ENCODE measurements around the gene ADARB2.

ADARB2 gene

DNA sequence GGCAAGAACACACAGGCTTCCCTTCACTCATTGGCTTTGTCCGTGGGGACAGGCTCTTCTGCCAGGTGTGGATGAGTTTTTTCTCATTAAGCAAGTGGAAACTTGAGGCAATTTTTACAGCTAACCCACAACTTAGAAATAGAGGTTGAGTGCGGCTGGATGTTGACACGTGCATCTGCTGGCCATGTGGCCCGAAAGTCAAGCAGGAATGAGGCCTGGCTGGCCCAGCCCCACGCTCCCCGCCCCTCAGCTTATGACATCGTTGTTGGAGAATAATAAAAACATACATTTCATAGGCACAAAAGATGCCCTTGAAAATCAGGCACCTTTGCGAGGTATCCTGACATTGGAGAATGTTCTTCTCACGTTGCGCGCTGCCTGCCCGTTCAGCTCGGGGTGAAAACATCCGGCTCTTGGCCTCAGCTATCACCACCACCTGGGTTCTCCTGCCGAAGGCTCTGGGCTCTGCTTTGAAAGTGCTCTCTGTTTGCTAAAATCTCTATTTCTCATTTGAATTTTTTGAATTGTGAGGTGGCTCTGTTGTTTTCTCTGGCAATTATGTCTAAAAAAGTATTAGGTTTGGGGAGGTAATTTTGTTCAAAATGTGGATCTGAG, 370.4 kb downstream of the ADARB2 start:
- no peak for DNase-seq (ENCODE audit: extremely low read depth, low read depth)
- TF ChIP-seq, protein P1, sequence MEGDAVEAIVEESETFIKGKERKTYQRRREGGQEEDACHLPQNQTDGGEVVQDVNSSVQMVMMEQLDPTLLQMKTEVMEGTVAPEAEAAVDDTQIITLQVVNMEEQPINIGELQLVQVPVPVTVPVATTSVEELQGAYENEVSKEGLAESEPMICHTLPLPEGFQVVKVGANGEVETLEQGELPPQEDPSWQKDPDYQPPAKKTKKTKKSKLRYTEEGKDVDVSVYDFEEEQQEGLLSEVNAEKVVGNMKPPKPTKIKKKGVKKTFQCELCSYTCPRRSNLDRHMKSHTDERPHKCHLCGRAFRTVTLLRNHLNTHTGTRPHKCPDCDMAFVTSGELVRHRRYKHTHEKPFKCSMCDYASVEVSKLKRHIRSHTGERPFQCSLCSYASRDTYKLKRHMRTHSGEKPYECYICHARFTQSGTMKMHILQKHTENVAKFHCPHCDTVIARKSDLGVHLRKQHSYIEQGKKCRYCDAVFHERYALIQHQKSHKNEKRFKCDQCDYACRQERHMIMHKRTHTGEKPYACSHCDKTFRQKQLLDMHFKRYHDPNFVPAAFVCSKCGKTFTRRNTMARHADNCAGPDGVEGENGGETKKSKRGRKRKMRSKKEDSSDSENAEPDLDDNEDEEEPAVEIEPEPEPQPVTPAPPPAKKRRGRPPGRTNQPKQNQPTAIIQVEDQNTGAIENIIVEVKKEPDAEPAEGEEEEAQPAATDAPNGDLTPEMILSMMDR (IDR thresholded peaks at IDR 0.05; ENCODE audit: low read depth, low read length), result no peak

DNA sequence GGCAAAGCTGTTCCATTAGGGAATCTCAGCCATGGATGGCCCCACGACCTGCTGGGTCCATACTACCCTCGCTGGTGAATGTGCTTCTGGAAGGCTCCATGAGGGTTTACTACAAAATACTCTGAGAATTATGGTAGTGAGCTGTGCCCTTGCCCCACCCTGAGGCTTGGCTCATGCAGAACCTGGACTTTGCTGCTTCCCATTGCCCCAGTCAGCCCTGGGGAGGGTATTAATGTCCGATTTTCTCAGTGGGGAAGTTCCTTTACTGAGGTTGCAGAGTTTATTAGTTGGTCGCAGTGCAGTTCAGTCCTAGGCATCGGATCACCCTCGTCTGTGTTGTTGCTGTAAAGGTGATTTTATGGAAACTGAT, 371.0 kb downstream of the ADARB2 start:
- TF ChIP-seq, protein P1 (IDR thresholded peaks at IDR 0.05; ENCODE audit: low read depth, low read length), result no peak
- DNase-seq (ENCODE audit: extremely low read depth, low read depth), result no peak

DNA sequence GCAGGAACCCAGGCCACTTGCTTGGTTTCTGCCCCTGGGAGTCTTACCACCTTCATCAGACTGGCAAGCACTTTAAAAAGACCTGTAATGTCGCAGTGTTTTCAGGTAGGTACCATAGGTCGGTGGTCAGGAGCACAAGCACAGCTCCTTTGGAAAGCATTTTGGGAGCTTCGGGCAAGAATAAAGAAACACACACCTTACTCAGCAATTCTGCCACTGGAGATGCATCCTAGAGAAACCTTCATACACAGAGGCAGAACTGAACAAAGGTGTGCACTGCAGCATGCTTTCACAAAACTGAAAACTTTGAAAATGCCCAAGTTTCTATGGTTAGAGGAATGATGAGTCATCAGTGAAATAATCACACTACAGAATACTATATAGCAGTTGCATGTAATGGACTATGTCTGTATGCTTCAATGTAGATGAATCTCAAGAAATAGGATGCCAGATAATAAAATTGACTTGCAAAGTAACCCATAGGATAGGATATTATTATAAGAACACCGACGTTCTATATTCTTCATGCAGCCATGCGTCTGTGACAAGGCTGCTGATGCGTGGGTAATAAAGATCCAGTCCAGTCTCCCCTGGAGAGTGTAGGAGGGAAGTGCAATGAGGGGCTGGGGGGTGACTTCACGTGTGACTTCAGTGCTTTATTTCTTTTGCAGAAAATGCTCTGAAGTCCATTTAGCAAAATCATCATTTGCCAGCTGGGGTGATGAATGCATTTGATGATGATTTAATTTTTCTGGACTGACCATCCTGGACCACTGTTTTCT, 371.6 kb downstream of the ADARB2 start:
- TF ChIP-seq, protein P1 (IDR thresholded peaks at IDR 0.05; ENCODE audit: low read depth, low read length), result no peak
- DNase-seq (ENCODE audit: extremely low read depth, low read depth), result no peak

DNA sequence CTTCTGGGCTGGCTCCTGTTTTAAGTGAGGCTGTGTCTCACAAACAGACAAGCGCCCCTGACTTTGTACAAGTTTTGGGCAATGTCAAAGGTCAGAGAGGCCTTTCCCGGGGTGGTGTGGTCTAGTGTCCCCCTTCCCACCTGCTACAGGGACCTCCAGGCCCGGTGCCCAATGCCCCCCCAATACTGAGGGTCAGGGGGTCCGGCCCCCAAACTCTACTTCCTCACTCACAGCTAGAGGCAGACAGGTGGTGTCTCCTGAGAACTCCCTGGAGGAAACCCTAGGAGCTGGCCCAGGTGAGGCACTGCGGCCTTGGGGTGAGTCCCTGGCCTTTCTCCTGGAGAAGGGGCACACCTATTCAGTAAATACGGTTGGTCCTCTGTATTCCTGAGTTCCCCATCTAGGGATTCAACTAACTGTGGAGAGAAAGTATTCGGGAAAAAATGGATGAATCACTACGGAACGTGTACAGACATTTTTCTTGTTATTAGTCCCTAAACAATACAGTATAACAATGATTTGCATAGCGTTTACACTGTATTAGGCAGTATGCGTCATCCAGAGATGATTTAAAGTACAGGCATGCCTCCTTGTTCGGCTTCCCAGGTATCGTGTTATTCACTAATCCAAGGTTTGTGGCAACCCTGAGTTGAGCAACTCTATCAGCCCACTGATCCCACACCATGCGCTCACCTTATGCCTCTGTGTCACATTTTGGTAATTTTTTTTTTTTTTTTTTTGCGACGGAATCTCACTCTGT, 373.0 kb downstream of the ADARB2 start:
- DNase-seq (ENCODE audit: extremely low read depth, low read depth), result no peak
- TF ChIP-seq, protein P1 (IDR thresholded peaks at IDR 0.05; ENCODE audit: low read depth, low read length), result no peak

DNA sequence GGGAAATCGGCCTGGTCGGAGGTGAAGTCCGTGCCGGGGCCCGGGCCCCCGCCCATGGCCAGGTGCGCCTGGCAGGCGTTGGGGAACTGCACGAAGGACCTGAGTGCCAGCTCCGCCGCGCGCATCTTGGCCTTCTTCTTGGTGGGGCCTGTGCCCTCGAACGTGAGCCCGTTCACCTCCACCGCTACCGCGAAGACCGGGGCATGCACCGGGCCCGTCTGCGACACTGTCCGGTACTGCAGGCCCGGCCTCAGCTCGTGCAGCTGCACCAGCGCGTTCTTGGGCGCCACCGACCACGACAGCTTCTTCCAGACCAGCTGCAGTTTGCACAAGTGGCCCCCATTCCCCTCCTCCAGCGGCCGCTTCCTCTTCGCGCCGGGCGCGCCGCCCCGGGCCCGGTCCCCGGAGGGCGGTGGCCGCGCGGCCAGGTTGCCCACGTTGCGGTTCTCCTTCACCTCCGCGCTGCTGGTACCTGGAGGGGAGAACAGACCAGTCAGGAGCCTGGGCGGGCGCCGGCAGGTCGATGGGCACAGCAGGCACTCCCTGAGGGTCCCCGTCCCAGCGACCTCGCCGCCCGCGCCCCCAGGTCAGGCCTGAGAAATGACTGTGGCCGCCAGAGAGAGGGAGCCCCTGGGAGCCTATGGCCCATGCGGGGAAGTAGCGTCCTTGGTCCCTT, 373.7 kb downstream of the ADARB2 start:
- no peak for DNase-seq (ENCODE audit: extremely low read depth, low read depth)
- TF ChIP-seq, protein P1 (IDR thresholded peaks at IDR 0.05; ENCODE audit: low read depth, low read length), result no peak

DNA sequence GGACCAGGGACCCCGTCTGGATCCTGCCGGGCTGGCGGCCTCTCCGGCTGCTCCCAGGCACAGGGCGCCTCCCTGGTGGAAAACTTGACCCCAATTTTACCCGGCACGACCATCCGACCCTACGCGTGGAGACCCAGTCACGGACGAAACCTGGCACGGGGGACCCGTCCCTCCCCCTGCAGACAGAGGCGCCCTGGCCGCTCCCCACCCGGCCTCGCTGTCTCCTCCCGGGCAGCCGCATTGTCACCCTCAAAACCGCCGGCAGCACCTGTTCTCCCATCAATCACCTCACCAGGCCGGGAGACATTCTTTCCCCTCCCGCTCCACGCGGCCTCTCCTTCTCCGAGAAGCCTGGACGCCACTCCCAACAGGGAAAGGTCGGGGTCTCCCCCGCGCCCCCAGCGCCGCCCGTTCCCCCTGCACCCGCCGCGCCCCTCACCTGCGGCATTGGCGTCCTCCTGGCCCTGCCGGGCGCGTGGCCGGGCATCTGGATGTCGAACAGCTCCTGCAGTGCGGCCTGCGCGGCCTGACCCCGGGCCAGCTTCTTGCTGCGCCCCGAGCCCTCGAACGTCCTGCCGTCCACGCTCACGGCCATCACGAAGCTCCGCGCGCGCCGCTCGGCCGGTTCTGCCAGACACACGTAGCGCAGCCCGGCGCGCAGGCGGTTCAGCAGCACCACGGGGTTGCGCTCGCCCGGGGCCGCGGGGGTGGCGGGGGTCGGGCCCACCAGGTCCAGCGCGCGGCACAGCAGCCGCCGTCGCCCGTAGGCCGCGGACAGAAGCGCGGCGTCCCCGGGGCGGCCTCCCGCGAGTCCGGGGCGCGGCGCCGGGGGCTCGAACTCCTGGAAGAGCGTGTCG, 374.5 kb downstream of the ADARB2 start:
- DNase-seq (ENCODE audit: extremely low read depth, low read depth), result no peak
- TF ChIP-seq, protein P1 (IDR thresholded peaks at IDR 0.05; ENCODE audit: low read depth, low read length), result no peak
